VCaP (cell line): Measurements from ENCODE around the gene RAB9A.

Experiments
- H3K27ac ChIP-seq: fragments of 450-650 bp; 2 replicates; pipeline ENCODE4 v1.5.1; 2017
- CTCF ChIP-seq: fragments of 450-650 bp; conservative IDR thresholded peaks from 2 replicates; pipeline ENCODE4 v1.5.1; 2017; ENCODE audit warnings: mild to moderate bottlenecking, moderate library complexity

Gene RAB9A

GRCh38 chrX:13694983-13695382, 6.1 kb downstream of the RAB9A start:
- H3K27ac ChIP-seq: no peak overlapping the region
- TF ChIP-seq CTCF: no peak

- H3K27ac ChIP-seq: no peak overlapping the region
Measured at GRCh38 chrX:13695601-13696115, 6.7 kb downstream of the RAB9A start.

GRCh38 chrX:13697455-13697854, 8.5 kb downstream of the RAB9A start:
- no peak for TF ChIP-seq CTCF
- H3K27ac ChIP-seq: no peak overlapping the region

More at GRCh38 chrX:13695601-13696115, 6.7 kb downstream of the RAB9A start:
- TF ChIP-seq CTCF: no peak

GRCh38 chrX:13697976-13698375, 9.0 kb downstream of the RAB9A start:
- H3K27ac ChIP-seq: no peak overlapping the region

GRCh38 chrX:13698432-13698831, 9.5 kb downstream of the RAB9A start:
- no peak overlapping the region for H3K27ac ChIP-seq
- no peak for TF ChIP-seq CTCF

More at GRCh38 chrX:13697976-13698375, 9.0 kb downstream of the RAB9A start:
- TF ChIP-seq CTCF: no peak

GRCh38 chrX:13699183-13699826, 10.4 kb downstream of the RAB9A start:
- H3K27ac ChIP-seq: no peak overlapping the region

GRCh38 chrX:13700380-13700779, 11.5 kb downstream of the RAB9A start:
- TF ChIP-seq CTCF: no peak

More at GRCh38 chrX:13699183-13699826, 10.4 kb downstream of the RAB9A start:
- TF ChIP-seq CTCF: no peak

More at GRCh38 chrX:13700380-13700779, 11.5 kb downstream of the RAB9A start:
- no peak overlapping the region for H3K27ac ChIP-seq
